ENCODE measurements around the gene GSN.

GSN gene

GRCh38 chr9:121358751-121359150 lies 90.8 kb downstream of the GSN start:
- no peak for DNase-seq

GRCh38 chr9:121359351-121360294 lies 91.7 kb downstream of the GSN start:
- DNase-seq: no peak

DNA sequence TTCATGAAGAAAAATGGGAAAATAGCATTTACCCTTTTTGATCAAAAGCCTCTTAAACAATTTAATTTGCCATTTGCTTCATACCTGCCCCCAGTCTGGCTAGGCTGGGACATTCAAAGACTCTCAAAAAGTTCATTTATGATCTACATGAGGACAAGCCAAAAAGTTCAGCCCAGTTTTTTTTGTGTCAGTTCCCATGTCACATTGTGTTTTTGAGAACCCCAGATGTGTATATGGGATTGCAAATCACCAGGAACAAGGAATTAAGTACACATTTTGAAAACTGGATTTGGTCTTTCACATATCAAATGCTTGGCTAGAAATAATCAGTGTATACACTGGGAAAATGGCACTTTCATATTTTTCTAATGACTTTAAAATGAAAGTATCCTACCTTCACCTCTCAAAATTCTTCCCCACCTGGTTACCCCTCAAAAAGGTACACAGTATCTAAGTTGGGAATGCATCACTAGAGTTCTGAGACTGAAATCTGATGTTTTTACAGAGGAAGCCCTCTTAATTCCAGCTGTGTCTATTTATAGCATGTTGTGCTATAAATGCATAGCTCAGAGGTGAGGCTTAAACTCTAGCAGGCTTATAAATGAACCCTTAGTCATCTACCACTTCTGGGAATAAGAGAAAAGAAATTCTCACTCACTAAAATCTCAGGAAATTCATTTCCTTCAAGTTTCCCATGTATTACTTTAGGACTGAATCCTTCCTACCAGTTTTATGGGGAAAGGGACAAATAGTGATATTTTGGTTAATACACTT lies 92.8 kb downstream of the GSN start:
- DNase-seq: no peak

DNA sequence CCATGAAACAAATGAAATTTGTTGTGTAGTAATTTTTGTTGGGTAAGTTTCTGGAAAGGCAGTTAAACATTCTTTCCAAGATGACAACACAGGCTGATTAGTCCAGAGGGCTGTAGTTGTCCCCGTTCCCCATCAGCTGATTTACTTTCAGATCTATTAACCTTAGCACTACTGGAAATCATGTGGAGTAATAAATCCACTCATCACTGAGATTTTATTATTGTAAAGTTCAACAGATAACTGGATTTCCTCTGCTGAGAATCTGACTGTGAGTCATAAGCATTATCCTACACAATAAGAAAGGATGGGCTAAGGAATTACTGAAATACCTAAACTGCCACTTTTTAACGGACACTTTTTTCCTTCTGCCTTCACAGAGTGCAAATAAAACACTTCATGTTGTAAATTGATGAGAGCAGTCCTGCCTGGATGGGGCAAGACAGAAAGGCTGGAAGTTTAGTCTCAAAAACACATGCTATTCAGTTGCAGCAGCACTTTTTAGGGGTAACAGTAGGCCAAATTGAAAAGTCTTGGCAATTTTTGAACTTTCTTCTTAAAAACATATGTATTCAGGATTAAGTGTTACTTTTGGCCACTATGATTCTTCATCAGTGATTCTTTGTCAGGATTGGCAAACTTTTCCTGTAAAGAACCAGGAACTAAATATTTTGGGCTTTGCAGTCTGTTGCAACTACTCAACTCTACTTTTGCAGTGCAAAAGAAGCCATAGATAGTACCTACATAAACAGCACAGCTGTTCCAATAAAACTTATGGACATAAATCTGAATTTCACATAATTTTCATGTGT lies 95.1 kb downstream of the GSN start:
- DNase-seq: no peak

DNA sequence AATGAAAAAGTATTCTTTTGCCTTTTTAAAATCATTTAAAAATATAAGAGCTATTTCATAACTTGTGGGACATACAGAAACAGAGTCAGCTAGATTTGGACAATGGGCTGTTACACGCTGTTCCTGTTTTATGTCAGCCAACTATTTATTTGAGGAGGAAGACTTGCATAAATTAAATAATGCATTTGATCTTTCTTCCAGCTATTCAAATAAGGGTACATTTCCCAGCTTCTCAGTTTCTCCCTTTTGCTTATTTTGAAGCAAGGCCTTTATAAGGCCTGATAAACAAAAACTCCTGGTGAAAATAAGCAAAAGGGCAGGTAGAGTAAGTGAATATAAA lies 95.6 kb downstream of the GSN start:
- no peak for DNase-seq

DNA sequence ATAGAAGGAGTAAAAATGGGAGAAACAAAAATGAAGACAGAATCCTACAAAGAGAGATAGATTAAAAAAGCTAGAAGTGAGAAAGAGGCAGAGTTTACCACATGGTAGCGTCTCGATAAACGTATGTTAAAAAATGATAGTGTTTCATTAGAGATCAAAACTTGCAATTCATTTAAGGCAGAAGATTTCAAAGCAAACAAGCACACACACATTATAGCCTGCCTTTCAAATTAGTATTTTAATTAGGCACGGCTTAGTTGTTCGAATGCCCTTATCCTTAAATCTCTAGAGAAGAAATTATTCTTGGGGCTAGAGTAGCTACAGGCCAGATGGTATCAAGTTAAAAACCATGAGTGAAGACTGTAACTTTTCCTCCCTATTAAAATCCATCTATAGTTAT lies 96.1 kb downstream of the GSN start:
- DNase-seq: no peak

- DNase-seq: no peak
These were observed 96.9 kb downstream of the GSN start for GRCh38 chr9:121364886-121365285.

DNA sequence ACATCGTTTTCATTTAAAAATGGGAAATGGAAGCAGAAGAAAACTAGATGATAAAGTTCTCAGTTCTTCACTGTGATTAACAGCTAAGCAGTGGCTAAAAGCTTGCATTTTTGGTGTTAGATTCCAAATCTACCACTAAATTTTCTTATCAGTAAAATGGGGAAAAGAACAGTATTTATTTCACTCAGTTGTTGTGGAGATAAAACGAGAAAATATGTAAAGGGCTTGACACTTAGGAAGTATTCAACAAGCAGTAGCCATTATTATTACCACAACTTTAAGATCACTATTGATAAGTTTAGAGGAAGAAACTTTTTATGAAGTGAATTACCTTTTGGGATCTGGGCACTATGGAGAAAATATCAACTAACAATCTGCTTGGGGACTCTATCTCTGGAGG lies 97.6 kb downstream of the GSN start:
- no peak for DNase-seq

- no peak for DNase-seq
These were observed 98.7 kb downstream of the GSN start for GRCh38 chr9:121366611-121367192.

DNA sequence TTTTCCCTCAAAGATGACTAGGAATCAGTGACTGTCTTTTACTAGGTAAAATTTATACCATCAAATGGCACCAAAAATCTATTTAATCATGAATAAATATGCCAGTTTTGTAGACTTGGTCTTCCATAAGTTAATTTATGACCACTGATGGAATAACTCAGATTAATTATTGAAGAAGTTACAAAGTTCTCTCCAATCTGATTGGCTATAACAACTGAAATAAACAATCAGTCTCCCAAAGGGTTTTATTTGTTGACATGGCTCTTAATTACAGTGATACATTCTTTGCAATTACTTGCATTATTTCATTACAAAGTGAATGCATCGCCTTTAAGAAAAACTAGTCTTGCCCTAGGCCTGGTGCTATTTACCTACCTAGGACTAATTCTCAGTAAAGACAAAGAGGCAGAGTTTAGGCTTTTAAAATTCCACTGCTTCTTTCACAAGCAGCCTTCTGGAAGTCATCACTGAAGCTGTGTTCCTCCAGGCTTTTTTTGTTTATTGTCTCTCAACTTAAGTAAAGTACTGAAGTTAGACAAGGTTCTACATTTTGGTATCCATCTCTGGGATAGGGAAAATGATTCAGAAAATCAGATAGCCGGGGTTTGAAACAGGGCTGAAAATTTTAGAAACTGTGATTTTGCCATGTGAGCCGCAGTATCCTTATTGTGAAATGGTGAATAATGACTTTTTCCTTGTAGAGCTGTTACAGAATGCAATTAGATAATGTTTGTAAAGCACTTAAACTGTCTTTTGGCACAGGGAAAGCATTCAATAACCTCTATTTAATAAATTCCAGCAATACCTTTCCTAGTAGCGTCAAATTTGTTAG lies 99.6 kb downstream of the GSN start:
- DNase-seq: no peak

GRCh38 chr9:121368138-121368522 lies 100.2 kb downstream of the GSN start:
- no peak for DNase-seq

- DNase-seq: no peak
These were observed 100.8 kb downstream of the GSN start for GRCh38 chr9:121368745-121369144.

DNA sequence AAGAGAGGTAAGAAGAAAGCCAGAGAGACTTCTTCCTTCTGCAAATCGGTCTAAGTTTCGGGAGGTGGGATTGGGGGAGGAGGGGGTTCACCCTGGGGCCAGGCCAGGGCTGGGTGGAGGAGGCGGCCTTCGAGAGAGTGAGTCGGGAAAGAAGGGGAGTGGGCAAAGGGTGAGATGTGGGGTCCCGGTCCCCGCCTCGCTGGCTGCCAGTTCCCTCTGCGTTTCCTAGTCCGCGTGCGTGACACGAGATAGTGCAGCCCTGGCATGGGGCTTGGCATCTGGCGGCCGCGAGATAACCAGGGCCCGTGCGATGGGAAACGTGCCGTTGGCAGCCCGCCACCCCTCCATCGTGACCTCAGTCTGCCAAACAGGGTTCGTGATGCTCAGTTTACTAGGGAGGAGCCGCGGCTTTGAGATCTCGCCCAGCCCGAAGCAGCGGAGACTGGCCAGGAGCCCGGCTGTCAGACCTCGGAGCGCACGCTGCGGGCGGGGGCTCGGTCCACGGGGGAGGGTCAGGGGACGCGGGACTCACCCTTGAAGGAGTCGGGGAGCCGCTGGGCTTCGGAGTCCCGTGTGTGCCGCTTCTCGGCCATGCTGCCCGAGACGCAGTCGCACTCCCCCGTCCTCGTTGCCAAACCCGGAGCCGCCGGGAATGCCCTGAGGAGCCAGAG lies 101.8 kb downstream of the GSN start, which contains the start of gene STOM:
STOM (minus strand) TSS at position 656 of the 671 bp plus-strand sequence; CDS start at position 593, 63 bp downstream.
- DNase-seq: no peak

- no peak for DNase-seq
These were observed 103.6 kb downstream of the GSN start for GRCh38 chr9:121371495-121372061.

DNA sequence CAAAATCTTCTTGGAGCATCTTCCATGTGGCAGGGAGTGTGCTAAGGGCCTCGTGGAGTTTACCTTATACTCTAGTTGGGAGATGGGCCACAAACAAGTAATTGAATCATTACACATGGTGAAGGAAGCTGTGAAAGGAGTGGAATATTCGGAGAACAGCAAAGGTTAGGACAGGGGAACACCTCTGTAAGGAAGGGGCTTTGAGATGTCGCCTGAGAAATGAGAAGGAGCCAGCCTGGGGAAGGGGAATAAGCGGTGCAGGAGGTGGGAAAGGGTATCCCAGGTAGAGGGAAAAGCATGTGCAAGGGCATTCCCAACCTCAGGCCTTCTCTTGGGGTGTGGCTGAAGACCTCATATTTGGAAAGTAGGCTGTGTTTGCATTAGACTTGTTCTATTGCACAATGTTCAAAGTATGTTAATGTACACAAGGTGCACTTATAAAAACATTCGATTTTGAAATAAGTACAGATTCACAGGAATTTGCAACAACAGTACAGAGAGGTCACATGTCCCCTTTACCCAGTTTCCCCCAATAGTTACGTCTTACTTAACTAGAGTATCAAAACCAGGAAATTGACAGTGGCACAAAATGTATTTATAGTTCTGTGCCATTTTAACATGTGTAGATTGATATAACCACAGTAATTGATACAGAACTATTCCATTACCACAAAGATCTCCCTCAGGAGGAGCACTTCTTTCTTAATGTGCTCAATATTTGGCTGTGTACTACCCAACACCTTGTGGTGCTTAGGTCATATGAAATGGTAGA lies 104.5 kb downstream of the GSN start:
- no peak for DNase-seq

GRCh38 chr9:121373011-121373729 lies 105.2 kb downstream of the GSN start:
- no peak for DNase-seq

DNA sequence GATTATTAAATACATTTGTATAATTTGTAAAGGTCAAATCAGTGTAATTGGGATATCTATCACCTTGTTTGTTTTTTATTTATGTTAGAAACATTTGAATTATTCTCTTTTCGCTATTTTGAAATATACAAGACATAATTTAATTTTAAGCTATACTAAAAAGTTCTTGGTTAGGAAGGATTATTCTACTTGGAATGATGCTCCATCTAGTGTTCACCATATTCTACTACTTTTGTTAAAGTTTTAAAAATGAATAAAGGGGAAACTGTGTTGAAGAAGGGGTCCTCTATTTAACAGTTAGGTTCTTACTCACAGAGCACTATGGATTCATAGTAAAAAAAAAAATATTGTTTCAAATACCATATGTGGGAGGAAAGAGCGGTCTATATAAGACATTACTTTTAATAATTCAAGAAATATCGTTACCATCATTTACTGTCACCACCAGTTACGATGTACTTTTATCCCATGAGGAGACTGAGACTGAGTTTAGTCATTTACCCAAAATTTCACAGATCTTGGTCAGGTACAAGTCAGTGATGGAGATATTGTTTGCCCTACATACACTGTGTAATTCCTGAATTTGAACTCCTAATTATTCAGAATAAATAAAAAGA lies 108.4 kb downstream of the GSN start:
- DNase-seq: no peak

DNA sequence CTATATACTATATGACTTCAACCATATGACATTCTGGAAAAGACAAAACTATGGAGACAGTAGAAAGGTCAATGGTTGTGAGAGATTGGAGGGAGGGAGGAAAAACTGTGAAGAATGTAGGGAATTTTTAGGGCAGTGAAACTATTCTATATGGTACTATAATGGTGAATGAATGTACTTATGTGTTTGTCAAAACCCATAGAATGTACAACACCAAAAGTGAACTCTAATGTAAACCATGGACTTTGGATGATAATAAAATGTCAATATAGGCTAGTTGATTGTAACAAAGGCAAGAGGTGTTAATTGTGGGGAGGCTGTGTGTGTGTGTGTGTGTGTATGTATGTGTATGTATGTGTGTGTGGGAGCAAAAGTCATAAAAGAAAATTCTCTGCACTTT lies 112.9 kb downstream of the GSN start:
- no peak for DNase-seq
